Astrocyte (in vitro differentiated cells and primary cell): ENCODE results near the gene LRP1B. TPM values are rescaled to one million over a fixed set of nuclear protein-coding genes. Genes with fewer than 3 reads are reported as not detected.
A peak's percentile ranks its signal among the peaks of the same experiment; 100 is the strongest.

ENCODE experiments used
- DNase-seq: peaks from one replicate; pipeline ENCODE4 v3.0.0-alpha.2; 2010; ENCODE audit warnings: low read depth
- FAIRE-seq: peaks from 2 replicates; lab custom pipeline; 2011; peaks lifted over from hg19 to GRCh38; lab: Jason Lieb, UNC
- H2AFZ ChIP-seq: 2 replicates; pipeline ENCODE4 v1.6.0; 2012; ENCODE audit warnings: low read depth, low read length, inconsistent platforms
- H3K27ac ChIP-seq: 2 replicates; pipeline ENCODE4 v1.5.1; 2011; ENCODE audit warnings: low read depth, low read length, inconsistent platforms
- H3K27me3 ChIP-seq: 2 replicates; pipeline ENCODE4 v1.6.0; 2011; ENCODE audit warnings: low read length, inconsistent platforms; ENCODE audit not compliant: insufficient read depth
- H3K36me3 ChIP-seq: 2 replicates; pipeline ENCODE4 v1.5.1; 2011; ENCODE audit warnings: low read length, inconsistent platforms; ENCODE audit not compliant: insufficient read depth
- H3K4me1 ChIP-seq: 2 replicates; pipeline ENCODE4 v1.5.1; 2011; ENCODE audit warnings: low read length, inconsistent platforms; ENCODE audit not compliant: insufficient read depth
- H3K4me2 ChIP-seq: 2 replicates; pipeline ENCODE4 v1.6.0; 2012; ENCODE audit warnings: low read length, inconsistent platforms
- H3K4me3 ChIP-seq: 2 replicates; pipeline ENCODE4 v1.5.1; 2011; ENCODE audit warnings: low read depth, mild to moderate bottlenecking, low read length, inconsistent platforms; ENCODE audit not compliant: insufficient read depth
- H3K79me2 ChIP-seq: 2 replicates; pipeline ENCODE4 v1.6.0; 2012; ENCODE audit warnings: mild to moderate bottlenecking, low read length, inconsistent platforms; ENCODE audit not compliant: insufficient read depth
- H3K9ac ChIP-seq: 2 replicates; pipeline ENCODE4 v1.6.0; 2012; ENCODE audit warnings: mild to moderate bottlenecking, low read length, inconsistent platforms
- H3K9me3 ChIP-seq: 2 replicates; pipeline ENCODE4 v1.5.1; 2012; ENCODE audit warnings: low read depth, mild to moderate bottlenecking, low read length, inconsistent platforms; ENCODE audit not compliant: insufficient read depth
- H4K20me1 ChIP-seq: 2 replicates; pipeline ENCODE4 v1.6.0; 2012; ENCODE audit warnings: low read length, inconsistent platforms; ENCODE audit not compliant: insufficient read depth
- H3K27ac Mint-ChIP-seq: one replicate; pipeline ENCODE4 v1.8.0; 2021; ENCODE audit warnings: mild to moderate bottlenecking, mixed read lengths; ENCODE audit not compliant: unreplicated experiment
- H3K27me3 Mint-ChIP-seq: one replicate; pipeline ENCODE4 v1.8.0; 2021; ENCODE audit warnings: low read depth, mixed read lengths; ENCODE audit not compliant: unreplicated experiment
- H3K36me3 Mint-ChIP-seq: one replicate; pipeline ENCODE4 v1.8.0; 2021; ENCODE audit warnings: low read depth, mixed read lengths; ENCODE audit not compliant: unreplicated experiment
- H3K4me1 Mint-ChIP-seq: one replicate; pipeline ENCODE4 v1.8.0; 2021; ENCODE audit warnings: low read depth, mixed read lengths; ENCODE audit not compliant: unreplicated experiment
- H3K4me3 Mint-ChIP-seq: one replicate; pipeline ENCODE4 v1.8.0; 2021; ENCODE audit warnings: mild to moderate bottlenecking, moderate library complexity, mixed read lengths; ENCODE audit not compliant: unreplicated experiment
- H3K9me3 Mint-ChIP-seq: one replicate; pipeline ENCODE4 v1.8.0; 2021; ENCODE audit warnings: mild to moderate bottlenecking, mixed read lengths; ENCODE audit not compliant: unreplicated experiment
- EZH2 ChIP-seq: IDR thresholded peaks from 2 replicates; pipeline ENCODE4 v1.6.1; 2012; ENCODE audit warnings: mild to moderate bottlenecking, low read length, inconsistent platforms; ENCODE audit not compliant: insufficient read depth
- total RNA-seq: library from RNA; stranded (reverse); gene quantifications from 2 replicates; pipeline ENCODE4 v1.2.1, GENCODE V29; 2021
- TF ChIP-seq, protein P1 (sequence below): IDR thresholded peaks from 2 replicates; pipeline ENCODE4 v1.5.1; 2011; ENCODE audit warnings: low read depth, mild to moderate bottlenecking, inconsistent platforms, low read length, moderate library complexity; ENCODE audit not compliant: insufficient read depth

The LRP1B gene
- total RNA-seq, 1 donor from 2014 or later = 1.5 TPM

- Mint-ChIP-seq H3K27ac (no peak overlapping the region), H3K27me3 (no peaks in the 10 kb centered on the region), H3K4me3 (no peak overlapping the region), H3K4me1 (peaks cover 5% of the 10 kb centered on the region), H3K9me3 (no peaks in the 10 kb centered on the region), H3K36me3 (peaks cover 2% of the 10 kb centered on the region)
- Histone ChIP-seq H3K36me3 (no peaks in the 10 kb centered on the region), H3K4me2 (no peak overlapping the region), H3K27ac (no peak overlapping the region), H3K79me2 (no peaks in the 10 kb centered on the region), H2AFZ (no peak overlapping the region), H3K27me3 (no peaks in the 10 kb centered on the region), H3K4me3 (no peak overlapping the region), H3K9ac (no peak overlapping the region), H3K9me3 (no peaks in the 10 kb centered on the region), H3K4me1 (no peaks in the 10 kb centered on the region), H4K20me1 (no peaks in the 10 kb centered on the region)
- no peak for FAIRE-seq
- no peak for DNase-seq
- no peak for TF ChIP-seq EZH2
- TF ChIP-seq, protein P1, sequence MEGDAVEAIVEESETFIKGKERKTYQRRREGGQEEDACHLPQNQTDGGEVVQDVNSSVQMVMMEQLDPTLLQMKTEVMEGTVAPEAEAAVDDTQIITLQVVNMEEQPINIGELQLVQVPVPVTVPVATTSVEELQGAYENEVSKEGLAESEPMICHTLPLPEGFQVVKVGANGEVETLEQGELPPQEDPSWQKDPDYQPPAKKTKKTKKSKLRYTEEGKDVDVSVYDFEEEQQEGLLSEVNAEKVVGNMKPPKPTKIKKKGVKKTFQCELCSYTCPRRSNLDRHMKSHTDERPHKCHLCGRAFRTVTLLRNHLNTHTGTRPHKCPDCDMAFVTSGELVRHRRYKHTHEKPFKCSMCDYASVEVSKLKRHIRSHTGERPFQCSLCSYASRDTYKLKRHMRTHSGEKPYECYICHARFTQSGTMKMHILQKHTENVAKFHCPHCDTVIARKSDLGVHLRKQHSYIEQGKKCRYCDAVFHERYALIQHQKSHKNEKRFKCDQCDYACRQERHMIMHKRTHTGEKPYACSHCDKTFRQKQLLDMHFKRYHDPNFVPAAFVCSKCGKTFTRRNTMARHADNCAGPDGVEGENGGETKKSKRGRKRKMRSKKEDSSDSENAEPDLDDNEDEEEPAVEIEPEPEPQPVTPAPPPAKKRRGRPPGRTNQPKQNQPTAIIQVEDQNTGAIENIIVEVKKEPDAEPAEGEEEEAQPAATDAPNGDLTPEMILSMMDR = no peak
Observed at GRCh38 chr2:141513853-141514252, 617.0 kb downstream of the LRP1B start.

DNA sequence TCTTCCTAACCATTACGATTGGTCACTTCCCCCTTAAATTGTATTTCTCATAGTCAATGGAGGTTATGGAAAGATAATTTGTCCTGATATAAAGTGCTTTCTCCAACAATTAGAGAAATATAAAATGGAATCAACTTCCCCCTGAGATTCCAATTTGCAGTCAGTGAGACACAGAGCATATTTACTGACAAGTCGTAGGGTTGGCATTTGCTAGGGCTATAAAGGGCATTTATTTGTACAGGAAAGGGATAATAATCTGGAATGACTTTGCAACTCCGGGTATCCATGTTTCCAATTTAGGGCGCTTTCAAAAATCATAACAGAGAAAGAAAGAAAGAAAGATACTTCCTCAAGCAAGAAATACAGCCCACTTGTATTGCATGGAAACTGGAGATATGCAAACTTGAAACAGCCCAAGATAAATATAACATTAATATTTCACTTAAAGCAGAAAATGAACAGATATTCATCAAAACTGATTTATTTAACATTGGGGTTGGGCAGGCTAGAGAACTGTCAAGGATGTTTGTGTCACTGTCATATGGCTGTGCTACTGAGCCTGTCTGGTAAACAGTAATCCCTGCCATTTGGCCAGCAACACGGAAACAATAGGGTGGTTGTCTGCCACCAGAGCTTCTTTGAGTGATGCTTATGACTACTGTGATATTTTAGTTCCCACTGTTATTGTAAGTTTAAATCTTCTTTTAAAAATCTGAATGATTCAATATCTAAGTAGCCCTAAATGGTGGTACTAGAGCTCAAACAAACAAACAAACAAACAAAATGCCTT is 621.8 kb downstream of the LRP1B start:
- no peak overlapping the region for H3K4me3 ChIP-seq
- H3K4me1 Mint-ChIP-seq = peaks cover 17% of the 10 kb centered on the region
- H3K4me2 ChIP-seq = no peak overlapping the region
- TF ChIP-seq EZH2 = no peak
- TF ChIP-seq, protein P1 = no peak
- H3K36me3 ChIP-seq = no peaks in the 10 kb centered on the region
- no peaks in the 10 kb centered on the region for H3K27me3 ChIP-seq
- H3K27ac ChIP-seq = no peak overlapping the region
- H3K9me3 ChIP-seq = no peaks in the 10 kb centered on the region
- H3K27me3 Mint-ChIP-seq = no peaks in the 10 kb centered on the region
- FAIRE-seq = no peak
- H3K27ac Mint-ChIP-seq = peak overlapping the region; percentile 0
- no peak overlapping the region for H3K4me3 Mint-ChIP-seq
- no peaks in the 10 kb centered on the region for H3K4me1 ChIP-seq
- no peak overlapping the region for H2AFZ ChIP-seq
- H3K9me3 Mint-ChIP-seq = no peaks in the 10 kb centered on the region
- no peaks in the 10 kb centered on the region for H3K79me2 ChIP-seq
- peaks cover 2% of the 10 kb centered on the region for H3K36me3 Mint-ChIP-seq
- no peaks in the 10 kb centered on the region for H4K20me1 ChIP-seq
- no peak for DNase-seq
- H3K9ac ChIP-seq = no peak overlapping the region

GRCh38 chr2:141508086-141508752 is 622.6 kb downstream of the LRP1B start:
- Mint-ChIP-seq H3K4me1 (peaks cover 17% of the 10 kb centered on the region), H3K36me3 (no peaks in the 10 kb centered on the region), H3K9me3 (no peaks in the 10 kb centered on the region), H3K27me3 (no peaks in the 10 kb centered on the region), H3K27ac (peak overlapping the region; percentile 14), H3K4me3 (no peak overlapping the region)
- Histone ChIP-seq H3K4me1 (no peaks in the 10 kb centered on the region), H3K36me3 (no peaks in the 10 kb centered on the region), H3K79me2 (no peaks in the 10 kb centered on the region), H3K27me3 (no peaks in the 10 kb centered on the region), H2AFZ (no peak overlapping the region), H3K9ac (no peak overlapping the region), H3K4me3 (no peak overlapping the region), H3K27ac (no peak overlapping the region), H3K4me2 (no peak overlapping the region), H3K9me3 (no peaks in the 10 kb centered on the region), H4K20me1 (no peaks in the 10 kb centered on the region)
- TF ChIP-seq EZH2 = no peak
- TF ChIP-seq, protein P1 = no peak
- DNase-seq = no peak
- peak; percentile 26 for FAIRE-seq
